NCI-H2107 treated with DMSO at 0.1 percent for 48 hours (cell line): Measurements from ENCODE around the gene MTAP.
A peak's percentile ranks its signal among the peaks of the same experiment; 100 is the strongest.

Source experiments
- DNase-seq: peaks from one replicate; lab custom pipeline; 2025; ENCODE audit not compliant: unreplicated experiment; lab: John Stamatoyannopoulos, UW

The MTAP gene

DNA sequence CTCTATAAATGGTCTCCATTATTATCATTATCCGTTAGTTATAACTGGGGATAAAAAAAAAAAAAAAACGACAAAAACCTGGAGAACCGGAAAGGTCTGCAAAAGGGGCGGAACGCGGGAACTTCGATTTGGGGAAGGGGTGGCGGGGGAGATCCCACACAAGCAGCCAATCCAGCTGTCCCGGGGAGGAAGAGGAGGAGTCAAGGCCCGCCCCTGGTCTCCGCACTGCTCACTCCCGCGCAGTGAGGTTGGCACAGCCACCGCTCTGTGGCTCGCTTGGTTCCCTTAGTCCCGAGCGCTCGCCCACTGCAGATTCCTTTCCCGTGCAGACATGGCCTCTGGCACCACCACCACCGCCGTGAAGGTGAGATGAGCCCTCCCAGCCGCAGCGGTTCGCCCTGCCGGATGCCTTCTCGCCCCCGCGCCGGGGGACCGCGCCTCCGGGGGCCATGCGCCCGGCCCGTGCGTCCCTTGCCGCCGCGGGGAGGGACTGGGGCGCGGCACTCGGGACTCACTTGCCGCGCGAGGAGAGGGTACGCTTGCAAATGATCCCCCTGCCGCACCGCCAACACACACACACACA is at the start of gene MTAP:
TSS of gene MTAP (plus strand) at position 219 of the 583 bp plus-strand sequence. CDS start at position 332, 113 bp downstream.
- peak; percentile 90 for DNase-seq

DNA sequence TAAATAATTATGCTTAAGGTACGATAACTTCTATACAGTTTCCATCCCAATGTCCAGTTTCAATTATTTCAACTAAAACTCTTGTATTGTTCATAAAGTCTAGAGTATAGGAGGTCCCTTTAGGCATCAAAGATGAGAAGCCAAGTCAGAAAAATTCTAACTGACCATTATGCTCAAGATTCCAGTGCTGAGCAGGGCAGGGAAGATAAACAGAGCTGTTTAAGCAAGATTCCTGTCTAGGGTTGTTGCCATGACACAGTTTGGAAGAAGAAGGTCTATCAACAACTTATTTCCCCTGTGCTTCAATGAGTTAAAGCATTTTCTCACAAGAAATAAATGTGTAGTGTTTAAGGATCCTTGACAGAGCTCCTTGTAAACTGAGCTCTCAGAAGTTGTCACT is 48.9 kb upstream of the MTAP start:
- DNase-seq = no peak

DNA sequence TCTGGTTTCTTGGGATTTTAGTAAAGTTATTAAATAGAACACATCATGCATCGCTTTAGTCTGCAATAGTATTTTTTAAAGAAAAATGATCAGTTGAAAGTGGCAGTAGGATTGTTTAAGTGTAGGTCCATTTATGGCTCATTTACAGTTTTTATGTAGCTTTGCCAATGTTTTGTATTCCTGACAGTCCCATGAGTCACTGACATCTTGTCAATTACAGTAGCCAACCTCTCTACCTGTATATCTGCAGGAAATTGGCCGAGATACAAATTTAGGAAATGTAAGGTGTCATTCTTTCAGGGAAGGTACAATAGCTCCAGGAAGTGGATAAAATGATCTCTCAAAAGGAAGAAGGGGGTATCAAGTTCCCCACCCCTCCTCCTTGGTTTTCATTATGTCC is 47.7 kb upstream of the MTAP start:
- no peak for DNase-seq

DNA sequence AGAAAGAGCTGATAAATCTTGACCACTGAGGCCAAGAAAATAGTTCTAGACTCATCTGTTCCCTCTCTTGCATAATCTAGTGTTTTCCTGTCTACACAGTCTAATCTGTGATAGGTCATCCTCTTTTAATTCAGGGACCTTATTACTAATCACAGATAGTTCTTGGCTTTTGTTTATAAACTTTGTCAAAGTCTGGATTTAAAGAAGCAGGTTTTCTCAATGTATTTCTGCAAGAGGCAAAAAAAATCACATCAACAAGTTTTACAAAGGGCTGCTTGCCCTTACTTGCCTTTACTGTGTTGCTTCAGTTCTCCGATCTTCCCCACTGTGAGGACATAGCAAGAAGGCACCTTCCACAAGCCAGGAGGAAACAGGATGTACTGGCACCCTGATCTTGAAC is 43.9 kb upstream of the MTAP start:
- no peak for DNase-seq

DNA sequence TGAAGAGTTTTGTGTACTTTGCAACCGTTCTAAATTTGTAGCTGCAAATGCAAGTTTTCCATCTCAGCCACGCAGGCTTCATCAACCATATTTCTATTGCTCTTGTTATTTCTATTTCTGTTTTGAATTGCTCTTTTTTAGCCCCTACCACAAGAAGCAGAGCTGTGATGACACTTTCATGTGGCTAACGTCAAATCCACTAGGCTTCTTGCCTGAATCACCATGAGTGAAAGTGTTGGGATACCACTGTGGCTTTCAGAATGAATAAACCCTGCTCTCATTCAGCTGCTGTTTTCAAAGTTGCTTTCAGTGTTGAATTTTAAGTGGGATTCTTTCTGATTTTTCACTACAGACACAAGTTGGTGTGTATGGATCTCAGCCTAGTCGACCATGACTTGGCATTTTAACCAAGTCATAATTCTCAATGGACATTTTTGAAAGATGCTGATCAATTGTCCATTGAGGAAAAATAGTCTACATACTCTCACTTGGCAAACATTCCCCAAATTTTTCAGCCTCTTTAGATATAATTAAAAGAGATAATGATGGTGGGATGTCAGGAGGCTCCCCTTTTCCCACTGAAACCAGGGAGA is 41.0 kb upstream of the MTAP start:
- DNase-seq = no peak

DNA sequence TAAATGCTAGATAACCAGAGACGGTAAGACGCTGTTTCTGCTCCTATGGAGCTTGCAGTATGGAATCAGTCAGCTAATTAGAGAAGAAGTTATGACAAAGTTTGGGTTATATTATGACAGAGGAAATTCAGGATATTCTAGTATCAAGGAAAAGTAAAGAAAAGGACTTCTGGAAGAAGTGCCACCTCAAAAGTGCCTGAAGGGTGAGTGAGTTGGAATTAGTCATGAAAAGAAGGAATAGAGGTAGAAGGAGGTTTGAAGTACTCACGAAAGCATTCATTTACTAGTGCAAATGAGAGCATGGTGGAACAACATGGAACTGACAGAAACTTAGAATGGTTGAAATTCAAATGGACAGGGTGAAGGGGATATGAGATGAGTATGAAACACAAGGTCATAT is 40.4 kb upstream of the MTAP start:
- no peak for DNase-seq

DNA sequence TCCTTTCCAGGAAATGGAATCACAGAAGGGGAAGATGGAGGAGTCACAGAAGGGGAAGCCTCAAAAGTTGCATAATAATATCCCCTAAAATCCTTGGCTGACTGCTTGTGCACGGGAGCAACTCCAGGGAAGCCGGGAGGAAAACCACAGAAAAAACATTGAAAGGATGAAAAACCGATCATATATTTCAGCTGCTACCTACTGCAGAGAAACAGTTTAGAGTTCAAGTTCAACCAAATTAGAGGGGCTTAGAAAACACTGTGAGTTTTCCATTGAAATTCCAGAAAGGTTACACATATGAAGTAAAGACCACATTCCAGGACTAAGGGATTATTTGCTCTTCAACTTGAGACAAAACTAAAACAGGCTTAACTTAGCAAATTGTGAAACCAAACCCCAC is 37.6 kb upstream of the MTAP start:
- DNase-seq = no peak

DNA sequence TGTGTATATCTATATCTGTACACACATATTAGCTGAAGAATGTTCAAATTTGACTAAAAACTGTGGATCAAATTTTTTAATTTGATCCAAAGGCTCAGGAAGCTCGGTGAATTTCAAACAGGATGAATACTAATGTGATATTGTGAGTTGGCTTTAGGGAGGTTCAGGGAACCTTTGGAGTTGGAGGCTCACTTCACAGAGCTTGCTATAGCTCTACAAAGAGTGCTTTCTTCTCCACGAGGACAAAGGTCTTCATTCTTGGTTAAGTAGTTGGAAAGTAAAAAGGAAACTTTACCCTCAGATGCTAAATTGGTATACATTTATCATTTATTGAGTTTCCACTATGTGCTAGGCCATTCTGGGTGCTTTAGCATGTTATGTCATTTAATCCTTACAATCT is 36.3 kb upstream of the MTAP start:
- no peak for DNase-seq

DNA sequence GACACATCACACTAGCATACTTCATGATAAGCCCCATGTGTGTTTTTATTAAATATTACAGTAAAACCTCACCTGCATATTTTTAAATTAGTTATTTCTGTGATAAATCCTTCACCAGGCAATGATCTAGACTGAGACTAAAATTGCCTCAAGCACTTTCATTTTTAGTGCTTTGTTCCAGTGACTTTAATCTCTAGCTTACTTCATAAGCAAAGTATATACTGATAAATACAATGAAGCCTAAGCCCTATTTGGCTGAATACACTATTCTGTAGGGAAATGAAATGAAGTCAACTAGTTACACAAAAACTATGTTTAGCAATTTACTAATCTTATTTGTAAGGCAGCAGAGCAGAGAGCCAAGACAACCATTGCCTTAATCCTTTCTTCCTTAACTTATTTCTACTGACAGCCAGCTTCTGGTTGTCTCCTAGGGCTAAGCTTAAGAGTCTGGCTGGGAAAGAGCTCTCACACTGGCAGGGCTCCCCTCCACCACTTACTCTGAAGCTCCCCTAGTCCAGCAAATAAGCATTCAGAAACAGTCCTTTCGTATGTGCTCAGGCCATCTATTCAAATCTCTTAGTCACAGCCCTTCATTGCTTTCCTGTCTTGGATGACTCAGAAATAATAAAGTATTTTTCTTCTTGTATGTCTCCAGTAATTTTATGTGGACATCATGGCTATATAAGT is 31.4 kb upstream of the MTAP start:
- no peak for DNase-seq

DNA sequence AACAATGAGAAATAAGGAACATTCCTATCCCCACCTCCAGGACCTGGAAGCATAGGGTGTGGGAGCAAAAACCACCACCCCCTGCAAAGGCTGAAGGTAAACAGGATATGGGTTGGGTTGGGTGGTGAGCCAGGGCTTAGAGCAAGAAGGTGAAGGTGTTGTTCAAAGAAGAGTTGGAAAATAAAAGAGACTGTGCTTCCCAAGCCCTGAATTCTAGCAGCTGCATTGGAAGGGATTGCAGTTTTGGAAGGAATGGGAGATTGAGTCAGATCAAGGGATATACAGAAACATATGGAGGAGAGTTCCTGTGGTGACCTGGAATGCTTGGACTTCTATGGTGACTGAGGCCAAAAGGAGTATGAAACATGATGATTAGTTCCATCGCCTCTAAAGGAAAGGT is 24.7 kb upstream of the MTAP start:
- DNase-seq = no peak

DNA sequence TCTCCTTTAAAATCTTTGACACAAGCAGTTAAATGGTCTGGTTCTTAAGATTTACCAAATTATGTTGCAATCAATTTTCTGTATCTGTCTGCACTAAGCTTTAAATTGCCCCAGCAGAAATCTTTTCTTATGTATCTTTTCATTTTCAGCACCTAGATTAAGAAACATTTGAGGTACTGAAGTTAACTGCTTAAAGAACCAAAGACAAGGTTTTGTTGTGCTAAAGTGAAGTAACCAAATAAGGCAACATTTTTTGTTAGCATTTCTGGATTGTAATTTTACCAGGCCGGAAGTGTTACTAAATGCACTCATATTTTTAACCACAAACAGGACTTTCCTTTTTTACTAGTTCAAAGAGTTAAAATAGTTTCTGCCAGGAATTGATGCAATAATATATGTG is 24.1 kb upstream of the MTAP start:
- DNase-seq = no peak

DNA sequence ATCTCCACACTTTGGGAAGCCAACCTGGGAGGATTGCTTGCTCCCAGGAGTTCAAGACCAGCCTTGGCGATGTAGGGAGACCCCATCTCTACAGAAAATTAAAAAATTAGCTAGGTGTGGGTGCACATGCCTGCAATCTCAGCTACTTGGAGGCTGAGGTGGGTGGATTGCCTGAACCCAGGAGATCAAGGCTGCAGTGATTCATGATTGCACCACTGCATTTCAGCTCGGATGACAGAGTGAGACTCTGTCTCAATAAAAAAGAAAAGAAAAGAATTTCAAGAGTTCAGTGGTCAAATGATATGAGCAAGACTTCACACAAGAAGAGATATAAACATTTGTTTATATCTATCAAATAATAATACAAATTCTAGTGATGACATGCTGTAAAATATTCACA is 23.0 kb upstream of the MTAP start:
- DNase-seq = no peak

DNA sequence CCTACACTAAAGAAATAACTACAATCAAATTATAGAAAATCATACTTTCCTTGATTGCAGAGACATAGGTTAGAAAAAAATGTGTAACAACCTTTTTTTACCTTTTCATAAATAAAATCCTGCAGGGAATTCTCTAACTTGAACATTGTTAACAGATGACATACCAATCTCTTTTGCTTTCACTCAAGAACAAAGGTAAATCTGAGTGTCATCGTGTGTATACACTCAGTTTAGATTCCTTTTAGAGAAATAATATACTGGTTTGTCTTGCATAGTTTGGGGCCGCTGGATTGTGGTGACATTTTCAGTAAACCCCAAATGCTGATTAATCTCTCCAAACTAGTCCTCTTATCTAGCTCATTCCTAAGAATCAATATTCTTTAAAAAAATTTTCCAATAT is 20.8 kb upstream of the MTAP start:
- DNase-seq = no peak

DNA sequence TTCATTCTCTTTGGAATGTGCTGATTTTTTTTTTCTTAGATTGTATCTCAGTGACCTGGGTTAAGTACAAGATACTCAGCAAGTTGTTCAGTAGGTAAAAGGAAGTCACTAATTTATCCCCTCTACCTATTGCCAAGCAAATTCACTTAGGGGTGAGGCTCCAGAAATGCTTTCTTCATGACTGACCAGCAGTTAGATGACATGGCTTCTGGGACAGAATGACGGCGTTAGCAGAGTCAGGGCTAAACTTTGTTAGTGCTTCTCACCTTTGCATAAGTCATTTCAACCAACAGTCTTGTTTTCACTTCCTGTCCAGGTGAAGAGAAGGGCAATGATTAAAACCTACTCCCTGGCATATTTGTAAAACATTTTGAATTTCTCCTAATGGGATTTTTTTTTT is 20.2 kb upstream of the MTAP start:
- DNase-seq = no peak

DNA sequence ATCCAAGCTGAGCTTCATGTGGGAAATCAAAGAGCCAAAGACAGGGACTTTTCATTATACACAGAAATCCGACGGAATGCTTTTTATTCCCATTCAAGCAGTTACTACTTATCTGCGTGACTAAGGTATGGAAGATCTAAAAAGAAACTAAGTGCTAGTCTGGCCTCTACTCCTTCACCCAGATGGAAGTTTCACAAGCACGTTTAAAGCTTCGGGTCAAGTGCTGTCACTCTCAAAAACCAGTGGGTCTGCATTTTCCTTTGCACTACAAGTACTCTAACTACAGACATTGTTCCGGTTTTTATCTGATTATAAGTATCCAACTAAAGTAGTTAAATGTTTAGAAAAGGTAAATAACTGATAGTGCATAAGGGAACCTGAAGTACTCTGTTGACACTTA is 13.7 kb upstream of the MTAP start:
- no peak for DNase-seq

DNA sequence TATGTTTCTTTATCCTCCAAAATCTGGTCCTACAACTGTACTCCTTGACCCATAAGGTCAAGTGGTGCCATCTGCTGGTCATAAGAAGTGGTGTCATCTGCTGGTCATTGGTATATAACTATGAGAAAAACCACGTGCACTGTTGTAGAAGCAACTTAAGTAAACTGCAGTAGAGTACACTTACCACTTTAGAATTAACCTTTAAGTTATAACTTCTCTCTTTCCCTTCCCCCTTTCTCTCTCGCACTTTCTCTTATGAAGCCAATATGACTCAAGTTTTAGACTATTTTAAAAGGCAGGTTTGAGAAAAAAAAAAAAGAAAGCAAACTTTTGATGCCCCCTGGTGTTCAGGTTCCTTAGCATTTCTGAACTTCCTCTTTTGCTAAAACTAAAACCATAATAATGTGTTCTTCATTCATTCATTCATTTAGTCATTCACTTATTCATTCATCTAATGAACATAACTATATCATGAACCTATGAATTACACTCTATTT is 12.8 kb upstream of the MTAP start:
- peak; percentile 45 for DNase-seq

DNA sequence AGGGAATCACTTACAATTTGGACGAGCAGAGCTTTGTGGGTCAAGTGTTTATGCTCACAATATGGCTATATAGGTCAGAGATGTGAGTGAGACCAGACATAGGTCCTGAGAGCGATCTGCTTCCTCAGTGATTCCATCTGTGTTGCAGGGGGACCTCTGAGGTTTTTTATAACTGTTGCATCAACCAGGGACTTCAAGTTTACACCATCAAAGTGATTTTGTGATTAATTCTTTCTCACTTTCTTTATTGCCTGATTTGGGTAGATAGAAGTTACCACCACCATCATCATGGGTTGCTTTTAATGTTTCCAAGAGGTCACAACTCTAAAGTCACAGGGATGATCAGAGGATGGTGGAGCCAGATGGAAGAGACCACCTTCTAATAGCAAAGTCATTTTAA is 7.0 kb upstream of the MTAP start:
- DNase-seq = no peak

DNA sequence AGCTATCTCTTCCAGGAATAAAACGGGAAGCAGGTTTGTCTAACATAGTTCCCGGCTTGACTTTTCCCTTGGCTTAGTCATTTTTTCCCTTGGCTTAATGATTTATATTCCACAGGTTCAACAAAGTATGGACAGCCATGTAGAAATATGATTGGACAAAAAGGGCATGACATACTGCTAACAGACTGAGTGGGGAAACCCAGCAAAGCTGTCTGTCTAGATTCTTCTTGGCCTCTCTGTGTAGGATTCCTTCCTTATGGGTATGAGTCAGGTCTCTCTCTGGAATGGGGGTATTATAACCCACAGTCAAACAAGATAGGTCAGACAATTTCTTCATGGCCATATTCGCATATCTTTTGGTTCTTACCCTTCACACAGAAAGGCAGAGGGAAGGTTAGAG is 5.7 kb upstream of the MTAP start:
- no peak for DNase-seq

DNA sequence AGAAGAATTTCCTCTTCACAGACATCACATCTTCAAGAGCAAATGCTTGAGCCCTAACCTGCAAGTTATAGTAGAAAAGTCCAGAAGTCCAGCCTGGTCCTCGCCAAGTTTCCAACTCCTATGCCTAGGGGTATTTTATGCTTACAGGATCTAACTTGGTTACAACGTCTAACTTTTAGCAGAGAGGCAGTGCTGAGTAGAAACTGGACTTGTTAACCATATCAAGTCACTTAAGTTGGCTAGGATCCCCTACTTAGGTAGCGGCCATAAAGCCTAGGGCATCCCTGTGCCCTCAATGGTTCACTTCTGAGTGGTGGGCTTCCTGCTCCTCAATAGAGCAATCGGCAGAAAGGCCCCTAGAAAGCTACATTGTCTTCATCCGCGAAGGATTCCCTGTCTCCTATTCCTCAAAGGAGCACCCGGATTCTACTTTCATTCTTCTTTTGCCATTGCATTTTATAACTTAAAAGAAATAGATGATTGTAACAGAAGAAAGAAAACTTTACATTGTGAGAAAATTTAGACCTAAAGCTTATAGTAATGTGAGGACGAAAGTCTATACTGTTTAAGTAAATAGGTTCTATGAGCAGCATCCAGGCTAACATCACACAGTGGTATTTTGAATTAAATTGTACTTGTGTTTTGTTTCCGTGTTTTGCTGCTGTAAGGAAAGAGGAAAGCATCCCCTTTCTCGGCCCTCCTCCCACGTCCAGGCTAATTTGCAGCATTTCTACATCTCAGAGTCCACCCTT is 1.3 kb upstream of the MTAP start:
- DNase-seq = no peak

DNA sequence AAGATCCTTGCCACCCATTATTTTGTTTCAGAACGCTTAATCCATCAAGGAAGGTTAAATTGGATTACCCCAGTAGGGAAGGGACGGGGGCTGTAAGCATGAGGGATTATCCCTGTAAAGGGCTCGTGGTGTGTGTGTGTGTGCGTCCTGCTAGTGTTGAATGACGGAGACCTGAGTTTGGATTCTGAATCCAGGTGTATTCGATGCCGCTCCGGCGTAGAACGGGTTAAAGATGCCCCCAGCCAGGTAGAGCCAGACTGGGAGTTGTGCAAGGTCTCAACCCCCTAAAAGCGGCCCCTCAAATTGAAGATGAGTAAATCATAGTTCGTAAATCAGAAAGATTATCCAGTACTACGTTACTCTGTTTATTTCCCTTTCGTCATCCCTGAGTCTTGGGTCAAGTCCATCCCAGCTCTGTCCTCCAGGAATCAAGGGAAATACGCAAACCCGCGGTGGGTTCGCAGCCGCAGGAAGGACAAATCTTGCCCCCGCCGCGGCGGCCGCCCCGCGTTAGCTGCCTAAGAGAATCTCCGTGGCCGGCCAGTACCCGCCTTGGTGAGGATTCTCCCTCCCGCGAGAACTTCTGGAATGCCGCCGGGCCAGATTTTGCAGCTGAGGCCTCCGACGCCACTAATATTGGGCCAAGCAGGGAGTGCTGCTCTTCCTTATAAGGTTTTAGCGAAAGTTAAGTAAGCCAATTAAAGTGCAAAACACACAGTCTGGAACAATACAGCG is 586 bp upstream of the MTAP start:
- peak; percentile 90 for DNase-seq

DNA sequence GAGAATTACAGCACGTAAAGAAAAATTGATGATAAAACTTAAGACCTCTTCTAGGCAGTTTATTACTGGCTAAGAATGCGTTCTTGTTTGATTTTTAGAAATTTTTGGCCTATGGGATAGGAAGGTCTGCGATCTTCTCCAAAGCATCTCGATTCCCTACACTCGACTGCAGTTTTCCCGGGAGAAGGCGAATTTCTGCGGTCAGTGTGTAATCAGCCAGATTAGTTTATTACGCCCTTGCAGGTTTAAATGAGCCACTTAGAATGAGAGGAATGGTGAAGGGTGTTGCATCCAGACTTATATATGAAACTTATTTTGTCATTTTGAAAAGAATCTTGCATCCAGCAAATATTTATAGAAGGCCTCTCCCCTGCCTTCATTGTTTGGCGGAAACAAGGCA is 1.2 kb downstream of the MTAP start:
- DNase-seq = no peak
